Subcutaneous adipose tissue (tissue), 4 donors: Measurements from ENCODE around the gene MYBPHL. TPM values are rescaled to one million over a fixed set of nuclear protein-coding genes. Genes with fewer than 3 reads are reported as not detected.

ENCODE experiments used
- total RNA-seq, 4 donors: library from RNA; depleted of rRNA; stranded (reverse); fragments of >200 nt; gene quantifications; one replicate each; pipeline ENCODE4 v1.1.0, GENCODE V29; 2016
- TF ChIP-seq, protein P1 (sequence below): fragments of 450-650 bp; IDR thresholded peaks from one replicate; pipeline ENCODE4 v1.5.1; 2016; ENCODE audit warnings: low read depth, mild to moderate bottlenecking, control low read depth, antibody characterized with exemption, moderate library complexity

Gene MYBPHL, protein sequence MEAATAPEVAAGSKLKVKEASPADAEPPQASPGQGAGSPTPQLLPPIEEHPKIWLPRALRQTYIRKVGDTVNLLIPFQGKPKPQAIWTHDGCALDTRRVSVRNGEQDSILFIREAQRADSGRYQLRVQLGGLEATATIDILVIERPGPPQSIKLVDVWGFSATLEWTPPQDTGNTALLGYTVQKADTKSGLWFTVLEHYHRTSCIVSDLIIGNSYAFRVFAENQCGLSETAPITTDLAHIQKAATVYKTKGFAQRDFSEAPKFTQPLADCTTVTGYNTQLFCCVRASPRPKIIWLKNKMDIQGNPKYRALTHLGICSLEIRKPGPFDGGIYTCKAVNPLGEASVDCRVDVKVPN
- not detected for total RNA-seq

DNA sequence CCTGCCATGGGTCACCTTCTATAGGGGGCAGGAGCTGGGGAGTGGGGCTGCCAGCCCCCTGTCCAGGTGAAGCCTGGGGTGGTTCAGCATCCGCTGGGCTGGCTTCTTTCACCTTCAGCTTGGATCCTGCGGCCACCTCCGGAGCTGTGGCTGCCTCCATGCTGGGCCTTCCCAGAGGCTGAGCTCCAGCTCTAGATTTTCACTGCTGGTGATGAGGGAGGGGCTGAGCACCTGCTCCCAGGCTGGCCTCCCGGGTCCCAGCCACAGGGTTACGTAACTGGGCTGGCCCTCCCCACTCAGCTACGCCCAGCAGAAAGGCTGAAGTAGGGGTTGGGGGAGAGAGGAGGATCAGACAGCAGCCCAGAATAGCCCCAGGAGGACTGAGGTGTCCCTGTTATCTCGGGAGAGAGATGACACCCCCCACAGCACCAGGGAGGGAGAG lies at the start of gene MYBPHL:
MYBPHL (minus strand) TSS at position 180 of the 442 bp plus-strand sequence; CDS start at position 160, 20 bp downstream.
- TF ChIP-seq, protein P1, sequence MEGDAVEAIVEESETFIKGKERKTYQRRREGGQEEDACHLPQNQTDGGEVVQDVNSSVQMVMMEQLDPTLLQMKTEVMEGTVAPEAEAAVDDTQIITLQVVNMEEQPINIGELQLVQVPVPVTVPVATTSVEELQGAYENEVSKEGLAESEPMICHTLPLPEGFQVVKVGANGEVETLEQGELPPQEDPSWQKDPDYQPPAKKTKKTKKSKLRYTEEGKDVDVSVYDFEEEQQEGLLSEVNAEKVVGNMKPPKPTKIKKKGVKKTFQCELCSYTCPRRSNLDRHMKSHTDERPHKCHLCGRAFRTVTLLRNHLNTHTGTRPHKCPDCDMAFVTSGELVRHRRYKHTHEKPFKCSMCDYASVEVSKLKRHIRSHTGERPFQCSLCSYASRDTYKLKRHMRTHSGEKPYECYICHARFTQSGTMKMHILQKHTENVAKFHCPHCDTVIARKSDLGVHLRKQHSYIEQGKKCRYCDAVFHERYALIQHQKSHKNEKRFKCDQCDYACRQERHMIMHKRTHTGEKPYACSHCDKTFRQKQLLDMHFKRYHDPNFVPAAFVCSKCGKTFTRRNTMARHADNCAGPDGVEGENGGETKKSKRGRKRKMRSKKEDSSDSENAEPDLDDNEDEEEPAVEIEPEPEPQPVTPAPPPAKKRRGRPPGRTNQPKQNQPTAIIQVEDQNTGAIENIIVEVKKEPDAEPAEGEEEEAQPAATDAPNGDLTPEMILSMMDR = no peak

DNA sequence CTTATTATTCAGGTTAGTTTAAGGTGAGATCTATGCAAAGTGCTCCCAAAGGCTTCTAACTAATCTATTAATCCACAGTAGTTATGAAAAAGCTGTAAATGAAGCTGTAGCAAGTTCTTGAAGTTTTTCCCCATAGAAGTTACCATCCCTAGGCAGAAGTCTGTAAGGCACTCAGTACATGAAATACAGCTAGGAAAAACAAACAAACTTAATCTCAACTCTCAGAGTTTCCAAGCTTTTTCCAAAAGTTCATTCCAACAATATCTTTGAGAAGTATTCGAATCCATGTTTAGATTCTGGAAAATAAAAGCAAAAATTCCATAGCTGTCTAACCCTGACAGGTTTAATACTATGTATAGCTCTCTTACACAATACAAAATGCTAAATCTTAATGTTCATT lies 49.7 kb upstream of the MYBPHL start:
- TF ChIP-seq, protein P1 = no peak

DNA sequence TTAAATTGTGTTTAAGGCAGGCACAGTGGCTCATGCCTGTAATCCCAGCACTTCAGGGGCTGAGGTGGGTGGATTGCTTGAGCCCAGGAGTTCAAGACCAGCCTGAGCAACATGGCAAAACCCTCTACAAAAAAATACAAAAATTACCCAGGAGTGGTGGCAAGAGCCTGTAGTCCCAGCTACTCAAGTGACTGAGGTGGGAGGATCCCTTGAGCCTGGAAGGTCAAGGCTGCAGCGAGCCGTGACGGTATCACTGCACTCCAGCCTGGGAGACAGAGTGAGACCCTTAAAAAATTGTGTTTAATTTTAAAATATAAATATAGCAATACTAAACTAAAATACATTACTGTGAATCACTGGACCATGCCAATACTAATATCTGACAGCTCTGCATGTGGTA lies 48.1 kb upstream of the MYBPHL start:
- TF ChIP-seq, protein P1 = no peak

DNA sequence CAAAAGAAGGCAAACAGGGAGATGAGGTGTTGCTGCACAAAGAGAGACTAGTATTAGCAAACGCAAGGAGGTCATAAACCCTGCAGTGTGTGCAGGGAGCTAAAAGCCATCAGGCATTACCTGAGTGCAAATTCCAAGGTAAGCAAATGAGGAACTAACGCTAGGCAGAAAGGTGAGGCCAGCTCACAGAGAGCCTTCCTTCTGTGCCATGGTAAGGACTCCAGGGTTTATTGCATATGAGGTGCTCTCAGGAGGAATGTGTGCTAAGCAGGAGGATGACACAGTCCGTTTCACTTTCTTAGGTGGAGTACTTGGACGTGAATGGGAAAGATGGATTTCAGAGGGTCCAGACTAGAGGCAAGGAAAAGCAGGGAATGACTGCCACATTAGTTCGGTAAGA lies 44.6 kb upstream of the MYBPHL start:
- TF ChIP-seq, protein P1 = no peak

DNA sequence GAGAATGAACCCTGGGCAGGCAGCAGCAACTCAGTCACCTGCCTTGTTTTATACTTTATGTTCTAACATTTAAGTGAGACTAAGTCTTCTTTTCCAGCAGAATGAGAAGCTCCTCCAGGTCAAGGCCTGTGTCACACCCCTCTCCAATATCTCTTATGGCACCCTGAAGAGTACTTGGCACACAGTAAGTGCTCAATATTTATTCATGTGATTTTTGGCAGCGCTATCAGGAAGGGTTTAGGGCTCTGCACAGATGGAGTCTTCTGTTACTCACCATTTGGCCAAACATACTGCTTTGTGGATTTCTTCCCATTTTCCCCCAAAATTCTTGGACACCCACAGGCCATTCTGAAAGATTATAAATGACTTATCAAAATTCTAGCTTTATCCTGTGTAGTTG lies 43.8 kb upstream of the MYBPHL start:
- TF ChIP-seq, protein P1 = no peak

DNA sequence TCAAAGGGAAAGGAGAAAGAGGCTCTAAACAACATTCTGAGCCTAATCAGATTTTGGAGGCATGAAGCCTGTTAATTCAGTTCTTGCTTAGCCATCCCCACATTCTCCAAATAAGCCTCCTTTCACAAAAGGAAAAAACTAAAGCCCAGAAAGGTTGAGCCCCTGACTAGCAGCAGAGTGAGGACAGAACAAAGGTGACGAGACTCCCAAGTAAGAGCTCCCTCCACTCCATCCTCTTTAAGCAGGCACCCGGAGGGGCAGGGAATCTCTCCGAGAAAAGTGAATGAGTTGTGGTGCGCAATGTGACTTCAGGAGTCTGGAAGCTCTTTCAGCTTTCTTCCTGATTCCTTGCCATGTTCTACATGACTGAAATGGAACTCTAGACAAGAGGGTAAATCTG lies 43.4 kb upstream of the MYBPHL start:
- TF ChIP-seq, protein P1 = no peak

DNA sequence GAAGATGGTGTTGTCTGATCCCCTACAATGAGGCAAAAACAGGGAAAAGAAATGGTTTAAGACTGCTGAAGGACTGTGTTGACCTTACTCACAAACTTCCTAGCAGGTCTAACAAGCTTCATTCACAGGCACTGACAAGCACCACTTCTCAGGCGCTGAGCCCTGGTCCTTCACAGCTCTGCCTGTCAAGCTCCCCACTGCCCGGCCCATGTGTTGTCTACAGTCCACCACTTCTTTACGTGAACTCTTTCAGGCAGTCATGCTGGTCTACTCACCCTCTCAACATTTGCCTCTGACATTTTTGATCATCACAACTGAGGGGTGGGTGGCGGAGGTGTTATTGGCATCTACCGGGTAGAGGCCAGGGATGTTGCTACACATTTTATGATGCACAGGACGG lies 40.7 kb upstream of the MYBPHL start:
- TF ChIP-seq, protein P1 = no peak
